ENCODE measurements around the gene MAP3K21.

Gene MAP3K21

DNA sequence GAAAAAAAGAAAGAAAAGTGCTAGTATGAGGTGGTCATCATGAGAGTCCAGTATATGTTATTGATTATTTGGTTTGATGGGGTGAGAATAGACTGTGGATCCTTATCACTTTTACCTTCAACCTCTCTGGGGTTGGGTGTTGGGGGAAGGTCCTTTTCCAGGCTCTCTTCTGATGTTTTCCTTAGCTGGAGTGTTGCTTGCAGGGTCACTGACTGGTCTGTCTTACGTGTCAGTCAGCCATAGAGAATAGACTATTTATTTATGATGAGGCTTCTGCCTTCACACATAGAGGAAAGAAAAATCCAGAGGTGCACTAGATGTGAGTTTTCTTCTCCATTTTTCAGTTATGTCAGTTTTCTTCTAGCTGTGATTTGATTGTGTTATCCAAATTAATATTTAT lies 36.5 kb downstream of the MAP3K21 start:
- Histone ChIP-seq H3K9me3 (ENCODE audit: control insufficient read depth, insufficient read depth, low read depth, low read length) (no peaks in the 10 kb centered on the region), H3K36me3 (ENCODE audit: control insufficient read depth in 2 of 2, insufficient read depth in 1 of 2, low read length in 2 of 2) (peaks cover 13 to 21% of the 10 kb centered on the region in 2 experiments), H3K4me3 (ENCODE audit: low read depth, low read length) (no peak overlapping the region), H3K27ac (ENCODE audit: extremely low read depth, low read depth, low read length) (no peak overlapping the region), H3K4me1 (ENCODE audit: control insufficient read depth, insufficient read depth, low read length) (peaks cover 22% of the 10 kb centered on the region)
- no peak for TF ChIP-seq ZNF610 (tag by site-specific recombination; IDR thresholded peaks at IDR 0.05; ENCODE audit: borderline replicate concordance)
- no peak for TF ChIP-seq GLI2 (tag by site-specific recombination; IDR thresholded peaks at IDR 0.05; ENCODE audit: borderline replicate concordance, low read depth)
- no peak for TF ChIP-seq ZFHX2 (tag by site-specific recombination; conservative IDR thresholded peaks at IDR 0.05)
- TF ChIP-seq ZSCAN23 (tag by site-specific recombination; IDR thresholded peaks at IDR 0.05), result no peak
- TF ChIP-seq ZNF423 (tag by site-specific recombination; IDR thresholded peaks at IDR 0.05), result no peak
- TF ChIP-seq, protein P1, sequence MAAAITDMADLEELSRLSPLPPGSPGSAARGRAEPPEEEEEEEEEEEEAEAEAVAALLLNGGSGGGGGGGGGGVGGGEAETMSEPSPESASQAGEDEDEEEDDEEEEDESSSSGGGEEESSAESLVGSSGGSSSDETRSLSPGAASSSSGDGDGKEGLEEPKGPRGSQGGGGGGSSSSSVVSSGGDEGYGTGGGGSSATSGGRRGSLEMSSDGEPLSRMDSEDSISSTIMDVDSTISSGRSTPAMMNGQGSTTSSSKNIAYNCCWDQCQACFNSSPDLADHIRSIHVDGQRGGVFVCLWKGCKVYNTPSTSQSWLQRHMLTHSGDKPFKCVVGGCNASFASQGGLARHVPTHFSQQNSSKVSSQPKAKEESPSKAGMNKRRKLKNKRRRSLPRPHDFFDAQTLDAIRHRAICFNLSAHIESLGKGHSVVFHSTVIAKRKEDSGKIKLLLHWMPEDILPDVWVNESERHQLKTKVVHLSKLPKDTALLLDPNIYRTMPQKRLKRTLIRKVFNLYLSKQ (tag by site-specific recombination; IDR thresholded peaks at IDR 0.05; ENCODE audit: borderline replicate concordance), result no peak
- TF ChIP-seq ZNF114 (tag by site-specific recombination; IDR thresholded peaks at IDR 0.05), result no peak
- TF ChIP-seq ZNF274 (IDR thresholded peaks at IDR 0.05; ENCODE audit: low read length), result no peak
- TF ChIP-seq ZNF274 (tag by site-specific recombination; IDR thresholded peaks at IDR 0.05; ENCODE audit: borderline replicate concordance), result no peak
- TF ChIP-seq, protein P2, sequence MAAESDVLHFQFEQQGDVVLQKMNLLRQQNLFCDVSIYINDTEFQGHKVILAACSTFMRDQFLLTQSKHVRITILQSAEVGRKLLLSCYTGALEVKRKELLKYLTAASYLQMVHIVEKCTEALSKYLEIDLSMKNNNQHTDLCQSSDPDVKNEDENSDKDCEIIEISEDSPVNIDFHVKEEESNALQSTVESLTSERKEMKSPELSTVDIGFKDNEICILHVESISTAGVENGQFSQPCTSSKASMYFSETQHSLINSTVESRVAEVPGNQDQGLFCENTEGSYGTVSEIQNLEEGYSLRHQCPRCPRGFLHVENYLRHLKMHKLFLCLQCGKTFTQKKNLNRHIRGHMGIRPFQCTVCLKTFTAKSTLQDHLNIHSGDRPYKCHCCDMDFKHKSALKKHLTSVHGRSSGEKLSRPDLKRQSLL (tag by site-specific recombination; IDR thresholded peaks at IDR 0.05), result no peak
- TF ChIP-seq ZNF596 (tag by site-specific recombination; IDR thresholded peaks at IDR 0.05), result no peak
- no peak for TF ChIP-seq ZNF561 (tag by site-specific recombination; IDR thresholded peaks at IDR 0.05; ENCODE audit: borderline replicate concordance)
- ChIA-PET POLR2A (no interaction called here), CTCF (interaction anchor here (0.5 to 5.5 kb wide), 40 partner anchors 8 to 1697 kb away, joined by 3 to 31 read pairs (median 5); no protein-coding TSS in a partner anchor)

DNA sequence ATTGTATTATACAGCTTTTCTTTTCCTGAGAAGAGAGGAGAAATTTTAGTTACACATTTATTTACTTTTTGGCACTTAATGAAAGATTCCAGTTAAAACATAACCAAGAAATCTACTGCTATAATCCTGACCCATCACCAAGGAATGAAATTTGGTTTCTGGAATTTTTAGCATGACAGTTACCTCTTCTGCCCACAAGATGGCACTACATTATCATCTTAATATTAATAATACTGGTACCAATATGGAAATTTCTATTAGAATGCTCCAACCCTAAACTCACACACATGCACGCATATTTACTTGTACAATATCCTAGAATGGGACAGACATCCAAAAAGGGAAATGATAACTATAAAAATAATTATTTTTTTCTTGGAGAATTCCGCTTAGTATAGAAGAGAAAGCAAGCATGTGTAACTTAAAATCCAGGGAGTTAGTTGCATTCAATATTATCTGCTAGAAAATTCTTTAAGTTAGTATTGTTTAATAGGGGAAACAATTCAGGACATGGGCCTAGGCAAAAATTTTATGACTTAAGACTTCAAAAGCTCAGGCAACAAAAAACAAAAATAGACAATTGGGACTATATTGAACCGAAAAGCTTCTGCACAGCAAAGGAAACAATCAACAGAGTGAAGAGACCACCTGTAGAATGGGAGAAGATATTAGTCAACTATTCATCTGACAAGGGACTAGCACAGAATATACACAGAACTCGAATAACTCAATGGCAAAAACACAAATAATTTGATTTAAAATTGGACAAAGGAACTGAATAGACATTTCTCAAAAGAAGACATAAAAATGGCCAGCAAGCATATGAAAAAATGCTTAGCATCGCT lies 37.4 kb downstream of the MAP3K21 start:
- Histone ChIP-seq H3K27ac (ENCODE audit: extremely low read depth, low read depth, low read length) (no peak overlapping the region), H3K9me3 (ENCODE audit: control insufficient read depth, insufficient read depth, low read depth, low read length) (no peaks in the 10 kb centered on the region), H3K4me3 (ENCODE audit: low read depth, low read length) (no peak overlapping the region), H3K4me1 (ENCODE audit: control insufficient read depth, insufficient read depth, low read length) (peaks cover 16% of the 10 kb centered on the region), H3K36me3 (ENCODE audit: control insufficient read depth in 2 of 2, insufficient read depth in 1 of 2, low read length in 2 of 2) (peaks cover 13 to 23% of the 10 kb centered on the region in 2 experiments)
- TF ChIP-seq WT1 (tag by site-specific recombination; IDR thresholded peaks at IDR 0.05), result no peak
- no peak for TF ChIP-seq ZNF785 (tag by site-specific recombination; IDR thresholded peaks at IDR 0.05)
- no peak for TF ChIP-seq ZNF623 (tag by site-specific recombination; IDR thresholded peaks at IDR 0.05)
- peak; percentile 66 for TF ChIP-seq ZNF654 (tag by site-specific recombination; IDR thresholded peaks at IDR 0.05; ENCODE audit: low read depth)
- TF ChIP-seq, protein P3, sequence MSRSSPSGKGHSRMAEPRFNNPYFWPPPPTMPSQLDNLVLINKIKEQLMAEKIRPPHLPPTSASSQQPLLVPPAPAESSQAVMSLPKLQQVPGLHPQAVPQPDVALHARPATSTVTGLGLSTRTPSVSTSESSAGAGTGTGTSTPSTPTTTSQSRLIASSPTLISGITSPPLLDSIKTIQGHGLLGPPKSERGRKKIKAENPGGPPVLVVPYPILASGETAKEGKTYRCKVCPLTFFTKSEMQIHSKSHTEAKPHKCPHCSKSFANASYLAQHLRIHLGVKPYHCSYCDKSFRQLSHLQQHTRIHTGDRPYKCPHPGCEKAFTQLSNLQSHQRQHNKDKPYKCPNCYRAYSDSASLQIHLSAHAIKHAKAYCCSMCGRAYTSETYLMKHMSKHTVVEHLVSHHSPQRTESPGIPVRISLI (tag by site-specific recombination; IDR thresholded peaks at IDR 0.05), result no peak
- no peak for TF ChIP-seq PRDM4 (tag by site-specific recombination; IDR thresholded peaks at IDR 0.05)
- 0 out of 2 replicates have a peak, but pooled peaks have one; percentile 56 for TF ChIP-seq ZNF660 (tag by site-specific recombination; IDR thresholded peaks at IDR 0.05)
- TF ChIP-seq ZBTB17 (tag by site-specific recombination; IDR thresholded peaks at IDR 0.05), result no peak
- TF ChIP-seq KLF10 (tag by site-specific recombination; IDR thresholded peaks at IDR 0.05), result peak; percentile 44; the same call in 1 of the 2 replicates
- TF ChIP-seq CTCF (tag by site-specific recombination; IDR thresholded peaks at IDR 0.05), result peak; percentile 43; the same call in 1 of the 2 replicates
- TF ChIP-seq SCRT1 (tag by site-specific recombination; IDR thresholded peaks at IDR 0.05; ENCODE audit: borderline replicate concordance), result peak; percentile 89
- peak; percentile 93 for TF ChIP-seq SCRT2 (tag by site-specific recombination; IDR thresholded peaks at IDR 0.05)
- TF ChIP-seq ZNF561 (tag by site-specific recombination; IDR thresholded peaks at IDR 0.05; ENCODE audit: borderline replicate concordance), result no peak
- TF ChIP-seq ZNF138 (tag by site-specific recombination; IDR thresholded peaks at IDR 0.05; ENCODE audit: borderline replicate concordance), result no peak
- no peak for TF ChIP-seq ZFP37 (tag by site-specific recombination; IDR thresholded peaks at IDR 0.05)
- no peak for TF ChIP-seq ZNF585B (tag by site-specific recombination; IDR thresholded peaks at IDR 0.05)
- ChIA-PET CTCF (interaction anchor here (0.5 to 5.5 kb wide), 44 partner anchors 8 to 1697 kb away, joined by 3 to 31 read pairs (median 5); no protein-coding TSS in a partner anchor), POLR2A (no interaction called here)

All from HEK293 (cell line).